GM12864 (cell line): ENCODE results near the gene TTC29.

Experiments used
- DNase-seq: peaks from one replicate; pipeline ENCODE4 v3.0.0-alpha.2; 2011; ENCODE audit warnings: low read depth
- H3K4me3 ChIP-seq: 2 replicates; pipeline ENCODE4 v1.5.1; 2011; ENCODE audit warnings: mild to moderate bottlenecking, low read depth, low read length, control low read depth
- CTCF ChIP-seq: IDR thresholded peaks from 2 replicates; pipeline ENCODE4 v1.5.1; 2011; ENCODE audit warnings: low read depth, mild to moderate bottlenecking, moderate library complexity, low read length, control low read depth, inconsistent platforms; ENCODE audit errors: missing control alignments

The TTC29 gene

GRCh38 chr4:146661367-146661766 lies 284.3 kb downstream of the TTC29 start:
- no peak for TF ChIP-seq CTCF
- H3K4me3 ChIP-seq, result no peak overlapping the region
- no peak for DNase-seq
